H1 (cell line): ENCODE measurements around the gene SNORC. TPM values are rescaled to one million over a fixed set of nuclear protein-coding genes. Genes with fewer than 3 reads are reported as not detected.

Source experiments
- CTCF ChIA-PET: fragments of 300-600 bp; sonication (Branson Sonifier 250); formaldehyde crosslinking; loops from one replicate; lab custom pipeline; 2021; ENCODE audit not compliant: partially characterized antibody; lab: Charles Lee
- POLR2A ChIA-PET: fragments of 300-600 bp; sonication (Branson Sonifier 250); formaldehyde crosslinking; loops from one replicate; lab custom pipeline; 2021; ENCODE audit warnings: inconsistent platforms; ENCODE audit not compliant: partially characterized antibody; lab: Charles Lee
- DNase-seq, 2 experiments: peaks; one replicate each; pipeline versions ENCODE4 v3.0.0 to v3.0.0-alpha.2; 2010 to 2022; ENCODE audit warnings: low spot score in 2 of 2, low read depth in 1 of 2, mixed read lengths in 1 of 2
- FAIRE-seq: peaks from 2 replicates; lab custom pipeline; 2011; peaks lifted over from hg19 to GRCh38; lab: Jason Lieb, UNC
- H2AFZ ChIP-seq: 2 replicates; pipeline ENCODE4 v1.8.1; 2012; ENCODE audit warnings: low read length, inconsistent platforms
- H2AK5ac ChIP-seq: 2 replicates; pipeline ENCODE4 v1.6.1; 2013; ENCODE audit warnings: low read depth, low read length
- H2BK120ac ChIP-seq: replicated peaks from 2 replicates; pipeline ENCODE3; 2013; ENCODE audit warnings: low read depth, low read length, inconsistent platforms
- H2BK12ac ChIP-seq: 2 replicates; pipeline ENCODE4 v1.6.1; 2013; ENCODE audit warnings: low read depth, low read length
- H2BK15ac ChIP-seq: 2 replicates; pipeline ENCODE4 v1.6.1; 2013; ENCODE audit warnings: low read length
- H2BK20ac ChIP-seq: 2 replicates; pipeline ENCODE4 v1.6.1; 2013; ENCODE audit warnings: low read length
- H2BK5ac ChIP-seq: 2 replicates; pipeline ENCODE4 v1.6.1; 2013; ENCODE audit warnings: low read depth, low read length
- H3K14ac ChIP-seq: 2 replicates; pipeline ENCODE4 v1.6.1; 2013; ENCODE audit warnings: inconsistent platforms; ENCODE audit not compliant: insufficient read length
- H3K18ac ChIP-seq: 2 replicates; pipeline ENCODE4 v1.6.1; 2013; ENCODE audit warnings: low read length; ENCODE audit errors: extremely low read depth
- H3K23ac ChIP-seq: 2 replicates; pipeline ENCODE4 v1.6.1; 2013; ENCODE audit warnings: inconsistent platforms; ENCODE audit not compliant: insufficient read length
- H3K23me2 ChIP-seq: 2 replicates; pipeline ENCODE4 v1.6.1; 2013; ENCODE audit warnings: low read depth, low read length
- H3K27ac ChIP-seq: 2 replicates; pipeline ENCODE4 v1.6.1; 2011; ENCODE audit warnings: low read depth, low read length, inconsistent platforms
- H3K27me3 ChIP-seq, 4 experiments: replicated peaks in 1 of 4; 1 replicate in 1 of 4; 2 replicates in 3 of 4; pipeline versions ENCODE4 v1.6.1 to v1.8.1; 2011 to 2013; ENCODE audit warnings: low read length in 3 of 4, mild to moderate bottlenecking in 3 of 4, inconsistent platforms in 2 of 4, mixed read lengths in 2 of 4, moderate library complexity in 1 of 4; ENCODE audit not compliant: control insufficient read depth in 3 of 4, insufficient read depth in 3 of 4; ENCODE audit errors: extremely low read depth in 1 of 4
- H3K36me3 ChIP-seq, 4 experiments: 2 replicates each; pipeline versions ENCODE4 v1.6.1 to v1.8.1; 2011 to 2013; ENCODE audit warnings: mild to moderate bottlenecking in 4 of 4, low read length in 3 of 4, moderate library complexity in 2 of 4, control low read depth in 1 of 4, inconsistent platforms in 1 of 4; ENCODE audit not compliant: insufficient read depth in 4 of 4, control insufficient read depth in 2 of 4
- H3K4ac ChIP-seq: replicated peaks from 2 replicates; pipeline ENCODE3; 2013; ENCODE audit warnings: low read length, low read depth, mixed read lengths, inconsistent platforms; ENCODE audit not compliant: insufficient read length
- H3K4me1 ChIP-seq, 4 experiments: replicated peaks in 1 of 4; 1 replicate in 1 of 4; 2 replicates in 3 of 4; pipeline versions ENCODE4 v1.6.1 to v1.8.1; 2011 to 2013; ENCODE audit warnings: low read length in 3 of 4, inconsistent platforms in 2 of 4, mixed read lengths in 1 of 4; ENCODE audit not compliant: insufficient read depth in 4 of 4, control insufficient read depth in 3 of 4
- H3K4me2 ChIP-seq, 2 experiments: 2 replicates each; pipeline versions ENCODE4 v1.6.1 to v1.8.1; 2011 to 2013; ENCODE audit warnings: low read depth in 2 of 2, low read length in 2 of 2, control low read depth in 1 of 2, inconsistent platforms in 1 of 2, mild to moderate bottlenecking in 1 of 2; ENCODE audit not compliant: insufficient read depth in 1 of 2
- H3K4me3 ChIP-seq, 4 experiments: fragments of 200-600, 300-600 bp in 1 of 4; sonication (generic), shearing (Covaris generic), sonication (Bioruptor Twin) in 1 of 4; 2 replicates each; pipeline versions ENCODE4 v1.5.1 to v1.8.1; 2011 to 2016; ENCODE audit warnings: low read length in 4 of 4, low read depth in 3 of 4, control low read depth in 2 of 4, inconsistent platforms in 2 of 4, mild to moderate bottlenecking in 2 of 4, mixed read lengths in 1 of 4, moderate library complexity in 1 of 4; ENCODE audit not compliant: insufficient read depth in 2 of 4; ENCODE audit errors: extremely low read depth in 1 of 4
- H3K56ac ChIP-seq: replicated peaks from 2 replicates; pipeline ENCODE3; 2013; ENCODE audit warnings: low read depth, mild to moderate bottlenecking, mixed read lengths, low read length, inconsistent platforms; ENCODE audit not compliant: insufficient read length
- H3K79me1 ChIP-seq: 2 replicates; pipeline ENCODE4 v1.6.1; 2013; ENCODE audit warnings: low read depth, low read length, control low read depth
- H3K79me2 ChIP-seq, 2 experiments: 2 replicates each; pipeline versions ENCODE4 v1.6.1 to v1.8.1; 2012 to 2013; ENCODE audit warnings: low read length in 2 of 2, mild to moderate bottlenecking in 2 of 2, inconsistent platforms in 1 of 2; ENCODE audit not compliant: insufficient read depth in 2 of 2, control insufficient read depth in 1 of 2
- H3K9ac ChIP-seq, 4 experiments: replicated peaks in 1 of 4; 1 replicate in 1 of 4; 2 replicates in 3 of 4; pipeline versions ENCODE4 v1.6.1 to v1.8.1; 2011 to 2013; ENCODE audit warnings: low read depth in 3 of 4, low read length in 3 of 4, control low read depth in 2 of 4, mild to moderate bottlenecking in 2 of 4, moderate library complexity in 2 of 4, inconsistent platforms in 1 of 4; ENCODE audit errors: extremely low read depth in 1 of 4
- H3K9me3 ChIP-seq, 2 experiments: 2 replicates each; pipeline versions ENCODE4 v1.6.1 to v1.8.1; 2012 to 2013; ENCODE audit warnings: mild to moderate bottlenecking in 2 of 2, moderate library complexity in 2 of 2, control low read depth in 1 of 2, inconsistent platforms in 1 of 2, low read depth in 1 of 2, low read length in 1 of 2, mixed read lengths in 1 of 2; ENCODE audit not compliant: insufficient read depth in 2 of 2
- H4K20me1 ChIP-seq, 2 experiments: replicated peaks in 1 of 2; 2 replicates each; pipeline versions ENCODE3 to v1.8.1; 2011 to 2013; ENCODE audit warnings: inconsistent platforms in 2 of 2, low read length in 2 of 2, mild to moderate bottlenecking in 1 of 2; ENCODE audit not compliant: insufficient read depth in 2 of 2, control insufficient read depth in 1 of 2
- H4K5ac ChIP-seq: 2 replicates; pipeline ENCODE4 v1.6.1; 2013; ENCODE audit warnings: low read length, low read depth, mixed read lengths, inconsistent platforms; ENCODE audit not compliant: insufficient read length
- H4K8ac ChIP-seq: 2 replicates; pipeline ENCODE4 v1.8.0; 2013; ENCODE audit warnings: mild to moderate bottlenecking, moderate library complexity, low read length, inconsistent platforms; ENCODE audit not compliant: insufficient read depth; ENCODE audit errors: extremely low read depth
- H4K91ac ChIP-seq: replicated peaks from 2 replicates; pipeline ENCODE3; 2013; ENCODE audit warnings: low read length, mixed read lengths, inconsistent platforms; ENCODE audit not compliant: insufficient read length
- ATF2 ChIP-seq: IDR thresholded peaks from 2 replicates; pipeline ENCODE4 v1.6.1; 2012; ENCODE audit warnings: low read length, inconsistent platforms
- BACH1 ChIP-seq: IDR thresholded peaks from 2 replicates; pipeline ENCODE4 v1.6.1; 2012; ENCODE audit warnings: low read length, improper control_type of control experiment
- EP300 ChIP-seq, 2 experiments: IDR thresholded peaks; 1 replicate in 1 of 2; 2 replicates in 1 of 2; pipeline ENCODE4 v1.6.1; 2011 to 2012; ENCODE audit warnings: low read depth in 2 of 2, low read length in 2 of 2, mild to moderate bottlenecking in 2 of 2, borderline replicate concordance in 1 of 2, inconsistent platforms in 1 of 2, moderate library complexity in 1 of 2
- EZH2 ChIP-seq: fragments of 200-600 bp; sonication (generic); IDR thresholded peaks from 2 replicates; pipeline ENCODE4 v1.7.1; 2012; ENCODE audit warnings: low read depth, mild to moderate bottlenecking, moderate library complexity, low read length, inconsistent platforms; ENCODE audit not compliant: severe bottlenecking
- JUN ChIP-seq: IDR thresholded peaks from 2 replicates; pipeline ENCODE4 v1.6.1; 2011; ENCODE audit warnings: low read depth, mild to moderate bottlenecking, improper control_type of control experiment, low read length
- JUND ChIP-seq: IDR thresholded peaks from 2 replicates; pipeline ENCODE4 v1.6.1; 2011; ENCODE audit warnings: mild to moderate bottlenecking, improper control_type of control experiment, low read length
- NRF1 ChIP-seq: IDR thresholded peaks from 2 replicates; pipeline ENCODE4 v1.6.1; 2011; ENCODE audit warnings: mild to moderate bottlenecking, low read depth, low read length, improper control_type of control experiment
- SAP30 ChIP-seq: fragments of 300-600 bp; sonication (generic); IDR thresholded peaks from 2 replicates; pipeline ENCODE4 v1.7.1; 2012; ENCODE audit warnings: low read length, moderate library complexity, mild to moderate bottlenecking, inconsistent platforms; ENCODE audit not compliant: insufficient read depth, insufficient replicate concordance
- SP1 ChIP-seq: IDR thresholded peaks from 2 replicates; pipeline ENCODE4 v1.6.1; 2011; ENCODE audit warnings: low read depth, low read length
- SP4 ChIP-seq: IDR thresholded peaks from 2 replicates; pipeline ENCODE4 v1.6.1; 2012; ENCODE audit warnings: low read length, inconsistent platforms
- SUZ12 ChIP-seq: fragments of 200-600 bp; sonication (generic); IDR thresholded peaks from 2 replicates; pipeline ENCODE4 v1.6.1; 2012; ENCODE audit warnings: mild to moderate bottlenecking, inconsistent platforms, low read length, moderate library complexity, mixed read lengths
- TAF1 ChIP-seq: IDR thresholded peaks from 2 replicates; pipeline ENCODE4 v1.6.1; 2011; ENCODE audit warnings: mild to moderate bottlenecking, low read depth, low read length
- WGBS, 2 experiments: shearing (Covaris generic) in 1 of 2; methylation state at CpG; one replicate each; pipeline versions ENCODE4 v1.1.6 to v1.1.7; 2013 to 2015; ENCODE audit warnings: low lambda C conversion rate in 2 of 2, mixed read lengths in 2 of 2, inconsistent platforms in 1 of 2, low coverage in 1 of 2, missing lambda C conversion rate in 1 of 2; ENCODE audit not compliant: insufficient replicate concordance in 2 of 2, insufficient coverage in 1 of 2, insufficient read length in 1 of 2; ENCODE audit errors: extremely low coverage in 1 of 2, missing lambda C conversion rate in 1 of 2; 5-methylcytosine and 5-hydroxymethylcytosine counted together
- polyA plus RNA-seq, 7 experiments: library from polyadenylated mRNA; depleted of rRNA in 3 of 7; stranded (reverse) in 5 of 7; unstranded in 2 of 7; fragments of >200 nt in 5 of 7; fragments of 200-250 nt in 2 of 7; gene quantifications; 1 replicate in 5 of 7; 2 replicates in 1 of 7; 4 replicates in 1 of 7; pipeline versions ENCODE4 v1.2.1 to v1.2.3, GENCODE V29; 2011 to 2013; ENCODE audit warnings: missing spikeins in 2 of 7, mixed read lengths in 2 of 7
- total RNA-seq: library from RNA; stranded (reverse); fragmentation: NEBNext Ultra II Directional; extraction: Animal tissue kit (Norgen Biotek cat#: 25700); gene quantifications from 2 replicates; pipeline ENCODE4 v1.2.1, GENCODE V29; 2021

The SNORC gene
- total and polyA plus RNA-seq, 2 of the 8 experiments (the other 6 are each of a cell fraction or from before 2014, with no cell fraction given), result 1.6 to 1.8 TPM

DNA sequence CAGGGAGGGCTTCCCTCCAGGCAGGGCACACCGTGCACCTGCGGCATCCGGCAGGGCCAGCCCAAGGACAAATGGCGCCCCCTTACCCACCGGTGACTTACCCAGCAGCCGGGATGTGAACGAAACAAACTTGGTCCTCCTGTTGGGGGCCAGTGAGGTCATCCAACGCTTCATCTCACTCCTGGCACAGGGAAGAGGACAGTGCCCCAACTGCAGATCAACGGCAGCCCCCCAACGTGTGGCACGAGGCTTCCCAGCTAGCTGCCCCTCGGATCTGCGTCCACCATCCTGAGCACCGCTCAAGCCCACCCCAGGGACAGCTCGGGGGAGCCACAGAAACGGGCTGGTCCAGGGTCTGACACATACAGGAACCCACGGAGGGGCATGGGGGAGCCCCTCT is 12.0 kb downstream of the SNORC start:
- Histone ChIP-seq H2AFZ (no peak overlapping the region), H2BK12ac (no peak overlapping the region), H3K23me2 (peaks cover 2% of the 10 kb centered on the region; the same call in 1 of the 2 replicates), H2AK5ac (no peak overlapping the region), H3K23ac (no peak overlapping the region), H2BK20ac (no peak overlapping the region), H3K36me3 (no peaks in the 10 kb centered on the region; a peak in 1 of 8 replicates), H3K4me2 (no peak overlapping the region), H3K79me1 (no peaks in the 10 kb centered on the region), H3K56ac (no peak overlapping the region), H4K5ac (no peak overlapping the region)
- POLR2A ChIA-PET, result interaction anchor here (1.0 to 1.1 kb wide), 2 partner anchors 15 to 22 kb away, joined by 3 read pairs; no protein-coding TSS in a partner anchor
- TF ChIP-seq TAF1, result no peak
- TF ChIP-seq EZH2, result no peak
- no peak for TF ChIP-seq SUZ12
- TF ChIP-seq SP4, result no peak
- no peak for TF ChIP-seq BACH1
- no peak for TF ChIP-seq SAP30
- no peak for TF ChIP-seq JUN
- TF ChIP-seq ATF2, result no peak
- TF ChIP-seq SP1, result no peak
- no peak for TF ChIP-seq EP300 (IDR thresholded peaks at IDR 0.05; ENCODE audit: borderline replicate concordance in 1 of 2, low read depth in 2 of 2, low read length in 2 of 2)
- no peak for TF ChIP-seq NRF1
- no peak for TF ChIP-seq JUND
- TF ChIP-seq, all 59 proteins: peak for 0
- H3K4ac ChIP-seq, result no peak overlapping the region
- H3K27me3 ChIP-seq, result peaks cover 0 to 9% (median 7%) of the 10 kb centered on the region in 4 experiments; a peak in 5 of 7 replicates
- peaks cover 0 to 5% of the 10 kb centered on the region in 2 experiments for H4K20me1 ChIP-seq
- H3K4me3 ChIP-seq, result no peak overlapping the region
- DNase-seq (no peak), FAIRE-seq (no peak)
- H3K14ac ChIP-seq, result no peak overlapping the region
- H3K27ac ChIP-seq, result no peak overlapping the region
- peaks cover 0 to 2% (median 0%) of the 10 kb centered on the region in 4 experiments; a peak in 2 of 7 replicates for H3K4me1 ChIP-seq
- no peak overlapping the region for H2BK15ac ChIP-seq
- no peaks in the 10 kb centered on the region for H3K9me3 ChIP-seq
- no peak overlapping the region for H3K18ac ChIP-seq
- H3K79me2 ChIP-seq, result no peaks in the 10 kb centered on the region
- WGBS, 2 experiments, result 95% methylated on average over 17 of the region's 17 CpGs; no CpG with 5 or more reads in 1 of the 2 experiments
- H2BK5ac ChIP-seq, result no peak overlapping the region
- H2BK120ac ChIP-seq, result no peak overlapping the region
- CTCF ChIA-PET, result interaction anchor here (0.6 to 3.7 kb wide), 9 partner anchors 8 to 420 kb away, joined by 3 to 12 read pairs (median 3); no protein-coding TSS in a partner anchor
- H3K9ac ChIP-seq, result no peak overlapping the region
- no peak overlapping the region for H4K8ac ChIP-seq
- H4K91ac ChIP-seq, result no peak overlapping the region
